ENCODE measurements around the gene CTRB2. TPM values are rescaled to one million over a fixed set of nuclear protein-coding genes. Genes with fewer than 3 reads are reported as not detected.

CTRB2 gene
- total RNA-seq, 1 experiment from 2014 or later, result not detected

GRCh38 chr16:75175074-75175473, 31.9 kb downstream of the CTRB2 start:
- DNase-seq (ENCODE audit: low spot score), result no peak

DNA sequence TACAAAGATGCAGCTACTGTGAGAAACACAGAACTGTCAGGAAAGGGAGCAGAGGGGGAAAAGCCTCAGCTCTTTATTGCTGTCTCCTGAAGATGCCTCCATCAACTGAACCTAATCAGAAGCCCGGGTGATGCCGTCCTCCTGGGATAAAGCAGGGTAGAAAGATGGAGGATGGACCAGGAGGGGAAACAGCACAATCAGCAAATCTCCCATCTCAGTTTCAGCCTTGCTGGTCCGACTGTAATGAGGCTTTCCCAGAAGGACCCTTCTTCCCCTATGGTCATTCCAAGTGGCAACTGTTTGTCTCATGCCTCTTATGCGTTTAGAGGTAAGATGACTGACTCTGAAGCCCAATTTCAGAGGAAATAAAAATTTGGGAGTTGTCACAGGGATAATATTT, 34.4 kb downstream of the CTRB2 start:
- no peak for DNase-seq (ENCODE audit: low spot score)

DNA sequence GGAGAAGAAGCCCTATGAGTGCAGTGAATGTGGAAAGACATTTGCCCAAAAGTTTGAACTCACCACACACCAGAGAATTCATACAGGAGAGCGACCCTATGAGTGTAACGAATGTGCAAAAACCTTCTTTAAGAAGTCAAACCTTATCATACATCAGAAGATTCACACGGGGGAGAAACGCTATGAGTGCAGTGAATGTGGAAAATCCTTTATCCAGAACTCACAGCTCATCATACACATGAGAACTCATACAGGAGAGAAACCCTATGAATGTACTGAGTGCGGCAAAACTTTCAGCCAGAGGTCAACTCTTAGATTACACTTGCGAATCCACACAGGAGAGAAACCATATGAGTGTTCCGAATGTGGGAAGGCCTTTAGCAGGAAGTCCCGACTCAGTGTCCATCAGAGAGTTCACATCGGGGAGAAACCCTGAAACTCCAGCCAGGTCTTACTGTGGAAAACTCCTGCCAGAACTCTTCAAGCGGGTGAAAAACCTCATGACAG, 37.0 kb downstream of the CTRB2 start:
- DNase-seq (ENCODE audit: low spot score), result no peak

GRCh38 chr16:75160386-75160785, 46.6 kb downstream of the CTRB2 start:
- no peak for DNase-seq (ENCODE audit: low spot score)

Other genes with a start within 250 kb of the CTRB2 start
- 6.5 and 21.7 TPM in 2 replicates for gene WDR59, start 222.0 kb downstream of the CTRB2 start, total RNA-seq (2014; rRNA removed; shearing (Covaris generic))
- 3.8 and 5.1 TPM in 2 replicates for gene ZNRF1, start 208.1 kb downstream of the CTRB2 start, total RNA-seq (2014; rRNA removed; shearing (Covaris generic))
- gene LDHD, start 90.4 kb downstream of the CTRB2 start, total RNA-seq (2014; rRNA removed; shearing (Covaris generic)), result 0.10 and 2.4 TPM in 2 replicates
- gene ZFP1, start 58.6 kb downstream of the CTRB2 start, total RNA-seq (2014; rRNA removed; shearing (Covaris generic)), result 8.4 and 10.0 TPM in 2 replicates
- gene CTRB1, start 11.8 kb upstream of the CTRB2 start, total RNA-seq (2014; rRNA removed; shearing (Covaris generic)), result not detected in 2 replicates
- 12.9 and 19.6 TPM in 2 replicates for gene BCAR1, start 44.5 kb upstream of the CTRB2 start, total RNA-seq (2014; rRNA removed; shearing (Covaris generic))
- gene CFDP1, start 226.3 kb upstream of the CTRB2 start, total RNA-seq (2014; rRNA removed; shearing (Covaris generic)), result 53.3 and 65.4 TPM in 2 replicates

All from H4 (cell line).